IMR-90 (cell line): ENCODE data around the gene C22orf42. TPM values are rescaled to one million over a fixed set of nuclear protein-coding genes. Genes with fewer than 3 reads are reported as not detected.

ENCODE experiments used
- ATAC-seq: fragments of 200-7000 bp; cut with Tn5 transposase; 2 replicates; pipeline ENCODE4 v1.9.1; 2020; ENCODE audit warnings: low read depth, mild to moderate bottlenecking, moderate library complexity
- BruUV-seq: library from RNA; stranded (reverse); fragments of 400-500 nt; replicated peaks from 2 replicates; lab custom pipeline; 2021; lab: Mats Ljungman, UMichigan
- CTCF ChIA-PET: fragments of 300-600 bp; formaldehyde crosslinking; extraction: SDS; loops from one replicate; lab custom pipeline; 2021; ENCODE audit warnings: antibody characterized with exemption; lab: Yijun Ruan, JAX
- POLR2A ChIA-PET: fragments of 300-600 bp; sonication (Branson Sonifier 250); formaldehyde crosslinking; loops from one replicate; lab custom pipeline; 2022; ENCODE audit warnings: antibody characterized with exemption; ENCODE audit not compliant: unreplicated experiment; lab: Charles Lee
- DNase-seq: peaks from one replicate; pipeline ENCODE4 v3.0.0; 2013
- H2AFZ ChIP-seq: replicated peaks from 2 replicates; pipeline ENCODE3; 2013; ENCODE audit warnings: low read length, mild to moderate bottlenecking; ENCODE audit not compliant: poor library complexity
- H2AK5ac ChIP-seq: 2 replicates; pipeline ENCODE4 v1.6.1; 2013; ENCODE audit warnings: low read depth, low read length, inconsistent platforms
- H2AK9ac ChIP-seq: replicated peaks from 2 replicates; pipeline ENCODE3; 2013; ENCODE audit warnings: mild to moderate bottlenecking, low read depth, low read length, moderate library complexity; ENCODE audit not compliant: poor library complexity
- H2BK120ac ChIP-seq: 2 replicates; pipeline ENCODE4 v1.6.1; 2013; ENCODE audit warnings: low read depth, low read length, inconsistent platforms
- H2BK15ac ChIP-seq: 3 replicates; pipeline ENCODE4 v1.6.1; 2013; ENCODE audit warnings: low read depth, low read length, inconsistent platforms
- H2BK20ac ChIP-seq: 2 replicates; pipeline ENCODE4 v1.6.1; 2013; ENCODE audit warnings: low read depth, mild to moderate bottlenecking, inconsistent platforms, low read length, moderate library complexity
- H2BK5ac ChIP-seq: 2 replicates; pipeline ENCODE4 v1.6.1; 2013; ENCODE audit warnings: mild to moderate bottlenecking, low read depth, low read length, inconsistent platforms; ENCODE audit not compliant: poor library complexity, severe bottlenecking
- H3K14ac ChIP-seq: replicated peaks from 2 replicates; pipeline ENCODE4 v1.6.1; 2013; ENCODE audit warnings: low read depth, low read length, inconsistent platforms
- H3K18ac ChIP-seq: 2 replicates; pipeline ENCODE4 v1.6.1; 2013; ENCODE audit warnings: low read depth, low read length, control low read depth
- H3K23ac ChIP-seq: 2 replicates; pipeline ENCODE4 v1.6.1; 2013; ENCODE audit warnings: low read depth, low read length, inconsistent platforms
- H3K27ac ChIP-seq: 2 replicates; pipeline ENCODE4 v1.5.1; 2013; ENCODE audit warnings: mild to moderate bottlenecking, control low read depth, low read length; ENCODE audit not compliant: insufficient read depth
- H3K27me3 ChIP-seq: 2 replicates; pipeline ENCODE4 v1.6.1; 2013; ENCODE audit warnings: low read length; ENCODE audit not compliant: control insufficient read depth, insufficient read depth
- H3K36me3 ChIP-seq: 2 replicates; pipeline ENCODE4 v1.6.1; 2013; ENCODE audit warnings: low read length, mixed read lengths; ENCODE audit not compliant: control insufficient read depth, insufficient read depth
- H3K4ac ChIP-seq: 2 replicates; pipeline ENCODE4 v1.6.1; 2013; ENCODE audit warnings: low read depth, low read length, inconsistent platforms
- H3K4me1 ChIP-seq: 2 replicates; pipeline ENCODE4 v1.6.1; 2013; ENCODE audit warnings: low read length, mixed read lengths; ENCODE audit not compliant: control insufficient read depth, insufficient read depth
- H3K4me2 ChIP-seq: 2 replicates; pipeline ENCODE4 v1.6.1; 2013; ENCODE audit warnings: low read depth, mild to moderate bottlenecking, control low read depth, low read length, moderate library complexity
- H3K4me3 ChIP-seq: 2 replicates; pipeline ENCODE4 v1.5.1; 2013; ENCODE audit warnings: low read depth, mild to moderate bottlenecking, control low read depth, low read length, moderate library complexity; ENCODE audit not compliant: insufficient read depth
- H3K56ac ChIP-seq: 2 replicates; pipeline ENCODE4 v1.6.1; 2013; ENCODE audit warnings: low read length, inconsistent platforms; ENCODE audit not compliant: insufficient read depth; ENCODE audit errors: extremely low read depth
- H3K79me1 ChIP-seq, 2 experiments: 2 replicates each; pipeline ENCODE4 v1.6.1; 2013; ENCODE audit warnings: low read length in 2 of 2, inconsistent platforms in 1 of 2, low read depth in 1 of 2
- H3K9ac ChIP-seq: 2 replicates; pipeline ENCODE4 v1.6.1; 2013; ENCODE audit warnings: low read depth, low read length, control low read depth
- H3K9me1 ChIP-seq: 2 replicates; pipeline ENCODE4 v1.6.1; 2013; ENCODE audit warnings: low read length, inconsistent platforms; ENCODE audit not compliant: insufficient read depth
- H3K9me3 ChIP-seq: 2 replicates; pipeline ENCODE4 v1.6.1; 2013; ENCODE audit warnings: low read length; ENCODE audit not compliant: control insufficient read depth, insufficient read depth
- H4K20me1 ChIP-seq: 2 replicates; pipeline ENCODE4 v1.6.1; 2013; ENCODE audit warnings: low read length, inconsistent platforms; ENCODE audit not compliant: insufficient read depth
- H4K5ac ChIP-seq: 2 replicates; pipeline ENCODE4 v1.6.1; 2013; ENCODE audit warnings: mild to moderate bottlenecking, low read depth, low read length, control low read depth
- H4K8ac ChIP-seq, 2 experiments: 2 replicates each; pipeline ENCODE4 v1.6.1; 2013; ENCODE audit warnings: low read depth in 2 of 2, low read length in 2 of 2, control low read depth in 1 of 2, inconsistent platforms in 1 of 2
- H4K91ac ChIP-seq: 2 replicates; pipeline ENCODE4 v1.6.1; 2013; ENCODE audit warnings: low read depth, low read length, inconsistent platforms; ENCODE audit not compliant: insufficient read depth
- BHLHE40 ChIP-seq: fragments of 150-350 bp; IDR thresholded peaks from 2 replicates; pipeline ENCODE4 v1.6.1; 2016; ENCODE audit warnings: mild to moderate bottlenecking, low read depth, low read length
- CEBPB ChIP-seq: IDR thresholded peaks from 2 replicates; pipeline ENCODE4 v1.6.1; 2012; ENCODE audit warnings: low read depth, low read length, improper control_type of control experiment
- CHD1 ChIP-seq: IDR thresholded peaks from 2 replicates; pipeline ENCODE4 v1.6.1; 2012; ENCODE audit warnings: low read depth, low read length, improper control_type of control experiment
- FOS ChIP-seq: fragments of 150-350 bp; IDR thresholded peaks from 2 replicates; pipeline ENCODE4 v1.6.1; 2016; ENCODE audit warnings: low read depth, low read length
- MAFK ChIP-seq: IDR thresholded peaks from 2 replicates; pipeline ENCODE4 v1.6.1; 2012; ENCODE audit warnings: low read depth, low read length, improper control_type of control experiment
- MAZ ChIP-seq: IDR thresholded peaks from 2 replicates; pipeline ENCODE4 v1.6.1; 2012; ENCODE audit warnings: low read depth, mild to moderate bottlenecking, low read length, improper control_type of control experiment, moderate library complexity, borderline replicate concordance
- MXI1 ChIP-seq: IDR thresholded peaks from 2 replicates; pipeline ENCODE4 v1.6.1; 2012; ENCODE audit warnings: low read depth, mild to moderate bottlenecking, low read length, moderate library complexity, borderline replicate concordance
- NFE2L2 ChIP-seq: fragments of 150-350 bp; IDR thresholded peaks from 2 replicates; pipeline ENCODE4 v1.6.1; 2016; ENCODE audit warnings: low read depth, mild to moderate bottlenecking, low read length
- POLR2A ChIP-seq: IDR thresholded peaks from 2 replicates; pipeline ENCODE4 v1.6.1; 2012; ENCODE audit warnings: mild to moderate bottlenecking, low read depth, low read length
- RAD21 ChIP-seq: IDR thresholded peaks from 2 replicates; pipeline ENCODE4 v1.6.1; 2012; ENCODE audit warnings: low read length, improper control_type of control experiment
- RCOR1 ChIP-seq: IDR thresholded peaks from 2 replicates; pipeline ENCODE4 v1.6.1; 2012; ENCODE audit warnings: mild to moderate bottlenecking, low read length, improper control_type of control experiment; ENCODE audit not compliant: insufficient replicate concordance
- RFX5 ChIP-seq: IDR thresholded peaks from 2 replicates; pipeline ENCODE4 v1.8.0; 2012; ENCODE audit warnings: low read depth, mild to moderate bottlenecking, low read length, moderate library complexity
- SMC3 ChIP-seq: fragments of 150-350 bp; IDR thresholded peaks from 2 replicates; pipeline ENCODE4 v1.6.1; 2016; ENCODE audit warnings: low read depth, mild to moderate bottlenecking, antibody characterized with exemption, low read length, moderate library complexity
- USF2 ChIP-seq: fragments of 150-350 bp; IDR thresholded peaks from 2 replicates; pipeline ENCODE4 v1.6.1; 2017; ENCODE audit warnings: mild to moderate bottlenecking, antibody characterized with exemption, low read length, low read depth
- WGBS, 2 experiments: methylation state at CpG; one replicate each; pipeline versions ENCODE4 v1.1.5 to v1.1.7; 2013; ENCODE audit warnings: missing lambda C conversion rate in 2 of 2; ENCODE audit not compliant: insufficient read length in 1 of 2; ENCODE audit errors: extremely low coverage in 2 of 2; 5-methylcytosine and 5-hydroxymethylcytosine counted together
- dilution Hi-C: fragments of 300-500 bp; cut with HindIII; formaldehyde crosslinking; loops from one replicate; pipeline ENCODE4 v1.14.3; 2018; ENCODE audit warnings: low sequenced_read_pairs; ENCODE audit not compliant: unreplicated experiment
- in situ Hi-C: fragments of 300-500 bp; cut with MboI; formaldehyde crosslinking; loops from 3 replicates; pipeline ENCODE4 v1.14.3; 2019; ENCODE audit warnings: low sequenced_read_pairs, inconsistent platforms, mixed read lengths
- intact Hi-C: fragments of 100-400 bp; cut with micrococcal nuclease; formaldehyde crosslinking; loops from 2 replicates; pipeline ENCODE4 v1.10.0; 2022
- polyA plus RNA-seq, 3 experiments: library from polyadenylated mRNA; depleted of rRNA; stranded (reverse); fragments of >200 nt; gene quantifications; 2 replicates each; pipeline ENCODE4 v1.2.3, GENCODE V29; 2012; ENCODE audit warnings: low replicate concordance in 1 of 3
- total RNA-seq: library from RNA; depleted of rRNA; stranded (reverse); fragments of >200 nt; gene quantifications from 2 replicates; pipeline ENCODE4 v1.2.3, GENCODE V29; 2012
- TF ChIP-seq, protein P1 (sequence below): conservative IDR thresholded peaks from 2 replicates; pipeline ENCODE4 v1.5.1; 2012; ENCODE audit warnings: mild to moderate bottlenecking, low read depth, low read length, improper control_type of control experiment
- TF ChIP-seq, protein P2 (sequence below): fragments of 150-350 bp; IDR thresholded peaks from 2 replicates; pipeline ENCODE4 v1.6.1; 2016; ENCODE audit warnings: low read depth, mild to moderate bottlenecking, low read length, moderate library complexity, borderline replicate concordance

C22orf42 gene
- total and polyA plus RNA-seq, 2 of the 4 experiments (the other 2 are of a cell fraction) = not detected

DNA sequence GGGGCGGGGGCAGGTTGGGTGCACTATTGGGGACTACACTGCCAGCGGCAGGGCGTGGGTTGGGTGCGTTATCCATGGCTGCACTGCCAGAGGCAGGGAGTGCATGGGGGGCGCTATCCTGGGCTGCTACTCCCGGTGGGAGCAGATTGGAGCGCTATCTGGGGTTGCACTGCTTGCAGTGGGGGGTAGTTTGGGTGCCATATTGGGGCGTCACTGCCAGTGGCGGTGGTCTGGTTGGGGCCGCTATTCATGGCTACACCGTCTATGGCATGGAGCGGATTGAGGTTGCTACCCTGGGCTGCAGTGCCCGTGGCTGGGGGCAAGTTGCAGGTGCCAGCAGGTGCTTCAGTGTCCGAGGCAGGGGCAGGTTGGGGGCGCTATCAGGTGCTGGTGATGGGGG lies 36.2 kb downstream of the C22orf42 start:
- dilution Hi-C loops (no loop called here), intact Hi-C loops (no loop called here), in situ Hi-C loops (no loop called here)
- Histone ChIP-seq H3K79me1 (no peaks in the 10 kb centered on the region), H4K20me1 (no peaks in the 10 kb centered on the region), H3K23ac (no peak overlapping the region), H3K27me3 (no peaks in the 10 kb centered on the region; the same call in 1 of the 2 replicates), H2AK9ac (no peak overlapping the region), H2BK20ac (no peak overlapping the region), H2AK5ac (no peak overlapping the region), H3K9me1 (no peaks in the 10 kb centered on the region), H2BK5ac (no peak overlapping the region), H3K9me3 (no peaks in the 10 kb centered on the region), H3K18ac (no peak overlapping the region), H3K14ac (no peak overlapping the region), H3K36me3 (no peaks in the 10 kb centered on the region), H3K4me2 (no peak overlapping the region), H3K56ac (no peak overlapping the region), H3K4me3 (no peak overlapping the region), H2AFZ (no peak overlapping the region), H2BK120ac (no peak overlapping the region), H3K4ac (no peak overlapping the region), H3K9ac (no peak overlapping the region), H4K8ac (no peak overlapping the region), H3K4me1 (no peaks in the 10 kb centered on the region), H3K27ac (no peak overlapping the region), H4K91ac (no peak overlapping the region), H2BK15ac (no peak overlapping the region), H4K5ac (no peak overlapping the region)
- no TSS peak for BruUV-seq
- DNase-seq (no peak), ATAC-seq (no peak)
- ChIA-PET POLR2A (no interaction called here), CTCF (no interaction called here)
- 50% methylated on average over 2 of the region's 15 CpGs; no CpG with 5 or more reads in 1 of the 2 experiments for WGBS, 2 experiments
- TF ChIP-seq NFE2L2 = no peak
- no peak for TF ChIP-seq CHD1
- TF ChIP-seq, protein P1, sequence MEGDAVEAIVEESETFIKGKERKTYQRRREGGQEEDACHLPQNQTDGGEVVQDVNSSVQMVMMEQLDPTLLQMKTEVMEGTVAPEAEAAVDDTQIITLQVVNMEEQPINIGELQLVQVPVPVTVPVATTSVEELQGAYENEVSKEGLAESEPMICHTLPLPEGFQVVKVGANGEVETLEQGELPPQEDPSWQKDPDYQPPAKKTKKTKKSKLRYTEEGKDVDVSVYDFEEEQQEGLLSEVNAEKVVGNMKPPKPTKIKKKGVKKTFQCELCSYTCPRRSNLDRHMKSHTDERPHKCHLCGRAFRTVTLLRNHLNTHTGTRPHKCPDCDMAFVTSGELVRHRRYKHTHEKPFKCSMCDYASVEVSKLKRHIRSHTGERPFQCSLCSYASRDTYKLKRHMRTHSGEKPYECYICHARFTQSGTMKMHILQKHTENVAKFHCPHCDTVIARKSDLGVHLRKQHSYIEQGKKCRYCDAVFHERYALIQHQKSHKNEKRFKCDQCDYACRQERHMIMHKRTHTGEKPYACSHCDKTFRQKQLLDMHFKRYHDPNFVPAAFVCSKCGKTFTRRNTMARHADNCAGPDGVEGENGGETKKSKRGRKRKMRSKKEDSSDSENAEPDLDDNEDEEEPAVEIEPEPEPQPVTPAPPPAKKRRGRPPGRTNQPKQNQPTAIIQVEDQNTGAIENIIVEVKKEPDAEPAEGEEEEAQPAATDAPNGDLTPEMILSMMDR = no peak
- TF ChIP-seq BHLHE40 = no peak
- TF ChIP-seq RCOR1 = no peak
- no peak for TF ChIP-seq CEBPB
- no peak for TF ChIP-seq MAFK
- TF ChIP-seq RFX5 = no peak
- TF ChIP-seq POLR2A = no peak
- no peak for TF ChIP-seq SMC3
- TF ChIP-seq FOS = no peak
- no peak for TF ChIP-seq RAD21
- no peak for TF ChIP-seq MXI1
- no peak for TF ChIP-seq MAZ
- TF ChIP-seq, protein P2, sequence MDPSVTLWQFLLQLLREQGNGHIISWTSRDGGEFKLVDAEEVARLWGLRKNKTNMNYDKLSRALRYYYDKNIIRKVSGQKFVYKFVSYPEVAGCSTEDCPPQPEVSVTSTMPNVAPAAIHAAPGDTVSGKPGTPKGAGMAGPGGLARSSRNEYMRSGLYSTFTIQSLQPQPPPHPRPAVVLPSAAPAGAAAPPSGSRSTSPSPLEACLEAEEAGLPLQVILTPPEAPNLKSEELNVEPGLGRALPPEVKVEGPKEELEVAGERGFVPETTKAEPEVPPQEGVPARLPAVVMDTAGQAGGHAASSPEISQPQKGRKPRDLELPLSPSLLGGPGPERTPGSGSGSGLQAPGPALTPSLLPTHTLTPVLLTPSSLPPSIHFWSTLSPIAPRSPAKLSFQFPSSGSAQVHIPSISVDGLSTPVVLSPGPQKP = no peak
- TF ChIP-seq USF2 = no peak
